GM12891 (cell line): ENCODE results near the gene NT5DC2.

ENCODE experiments used
- DNase-seq: peaks from one replicate; pipeline ENCODE4 v3.0.0; 2011; ENCODE audit warnings: low spot score; ENCODE audit not compliant: insufficient read length
- FAIRE-seq: peaks from 2 replicates; lab custom pipeline; 2011; peaks lifted over from hg19 to GRCh38; lab: Jason Lieb, UNC
- PAX5 ChIP-seq: IDR thresholded peaks from 2 replicates; pipeline ENCODE4 v1.6.1; 2011; ENCODE audit warnings: low read length, moderate library complexity, mild to moderate bottlenecking; ENCODE audit not compliant: insufficient read depth, severe bottlenecking
- POLR2A ChIP-seq: IDR thresholded peaks from 2 replicates; pipeline ENCODE4 v1.6.1; 2011; ENCODE audit warnings: low read depth, low read length, control low read depth
- POLR2AphosphoS5 ChIP-seq: IDR thresholded peaks from 2 replicates; pipeline ENCODE4 v1.6.1; 2011; ENCODE audit warnings: low read depth, low read length, control low read depth
- POU2F2 ChIP-seq: IDR thresholded peaks from 2 replicates; pipeline ENCODE4 v1.6.1; 2011; ENCODE audit warnings: low read depth, mild to moderate bottlenecking, control low read depth, low read length, moderate library complexity
- SPI1 ChIP-seq: IDR thresholded peaks from 2 replicates; pipeline ENCODE4 v1.6.1; 2011; ENCODE audit warnings: low read depth, low read length, control low read depth
- TAF1 ChIP-seq: IDR thresholded peaks from 2 replicates; pipeline ENCODE4 v1.6.1; 2011; ENCODE audit warnings: low read depth, low read length, control low read depth

The NT5DC2 gene

GRCh38 chr3:52525680-52526561, 7.7 kb downstream of the NT5DC2 start:
- TF ChIP-seq POLR2AphosphoS5: no peak
- no peak for TF ChIP-seq POU2F2
- TF ChIP-seq TAF1: no peak
- no peak for TF ChIP-seq SPI1
- no peak for TF ChIP-seq POLR2A
- no peak for TF ChIP-seq PAX5
- no peak for DNase-seq
- FAIRE-seq: no peak

GRCh38 chr3:52524752-52525679, 8.6 kb downstream of the NT5DC2 start:
- no peak for FAIRE-seq
- TF ChIP-seq POLR2AphosphoS5 (no peak), POLR2A (no peak), POU2F2 (no peak)
- DNase-seq: no peak

DNA sequence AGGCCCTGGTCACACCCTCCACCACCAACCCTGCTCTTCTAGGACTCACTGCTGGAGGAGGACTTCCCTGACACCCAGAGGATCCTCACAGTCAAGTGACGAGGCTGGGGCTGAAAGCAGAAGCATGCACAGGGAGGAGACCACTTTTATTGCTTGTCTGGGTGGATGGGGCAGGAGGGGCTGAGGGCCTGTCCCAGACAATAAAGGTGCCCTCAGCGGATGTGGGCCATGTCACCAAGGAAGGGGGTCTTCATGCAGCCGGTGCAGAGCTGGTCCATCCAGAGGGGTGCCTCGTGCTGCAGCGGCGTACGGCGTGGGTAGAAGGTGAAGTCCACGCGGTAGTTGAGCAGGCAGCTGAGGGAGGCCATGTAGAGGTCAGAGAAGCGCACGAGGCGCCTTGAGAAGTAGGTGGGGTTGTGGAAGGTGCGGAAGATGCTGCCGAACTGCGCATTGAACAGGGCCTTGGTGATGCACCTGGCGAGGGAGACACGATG, 9.4 kb downstream of the NT5DC2 start:
- DNase-seq (no peak), FAIRE-seq (no peak)
- TF ChIP-seq POU2F2: no peak

DNA sequence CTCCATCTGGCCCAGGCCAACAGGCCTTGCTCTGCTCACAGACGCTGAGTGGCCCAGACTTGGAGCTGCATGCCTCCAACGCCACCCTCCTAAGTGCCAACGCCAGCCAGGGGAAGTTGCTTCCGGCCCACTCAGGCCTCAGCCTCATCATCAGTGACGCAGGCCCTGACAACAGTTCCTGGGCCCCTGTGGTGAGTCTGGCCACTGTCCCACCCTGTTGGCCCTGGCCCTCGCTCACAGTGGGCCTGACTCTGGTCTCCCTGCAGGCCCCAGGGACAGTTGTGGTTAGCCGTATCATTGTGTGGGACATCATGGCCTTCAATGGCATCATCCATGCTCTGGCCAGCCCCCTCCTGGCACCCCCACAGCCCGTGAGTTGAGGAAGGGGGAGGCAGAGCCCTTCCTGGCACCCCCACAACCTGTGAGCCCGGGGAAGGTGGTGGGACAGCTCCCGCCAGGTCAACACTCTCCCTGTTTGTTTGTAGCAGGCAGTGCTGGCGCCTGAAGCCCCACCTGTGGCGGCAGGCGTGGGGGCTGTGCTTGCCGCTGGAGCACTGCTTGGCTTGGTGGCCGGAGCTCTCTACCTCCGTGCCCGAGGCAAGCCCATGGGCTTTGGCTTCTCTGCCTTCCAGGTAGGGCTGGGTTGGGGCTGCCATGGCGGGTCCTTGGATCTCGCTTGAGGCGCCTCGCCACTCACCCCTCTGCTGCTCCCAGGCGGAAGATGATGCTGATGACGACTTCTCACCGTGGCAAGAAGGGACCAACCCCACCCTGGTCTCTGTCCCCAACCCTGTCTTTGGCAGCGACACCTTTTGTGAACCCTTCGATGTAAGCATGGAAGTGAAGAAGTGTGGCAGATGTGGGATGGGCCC, 10.0 kb downstream of the NT5DC2 start:
- FAIRE-seq (no peak), DNase-seq (no peak)
- no peak for TF ChIP-seq POU2F2
- no peak for TF ChIP-seq TAF1
- no peak for TF ChIP-seq POLR2A
- TF ChIP-seq PAX5: no peak
- no peak for TF ChIP-seq POLR2AphosphoS5
- TF ChIP-seq SPI1: no peak

GRCh38 chr3:52522651-52523251, 10.9 kb downstream of the NT5DC2 start:
- no peak for FAIRE-seq
- no peak for DNase-seq
- no peak for TF ChIP-seq SPI1
- no peak for TF ChIP-seq POLR2A
- no peak for TF ChIP-seq PAX5
- TF ChIP-seq TAF1: no peak
- no peak for TF ChIP-seq POLR2AphosphoS5
- no peak for TF ChIP-seq POU2F2

DNA sequence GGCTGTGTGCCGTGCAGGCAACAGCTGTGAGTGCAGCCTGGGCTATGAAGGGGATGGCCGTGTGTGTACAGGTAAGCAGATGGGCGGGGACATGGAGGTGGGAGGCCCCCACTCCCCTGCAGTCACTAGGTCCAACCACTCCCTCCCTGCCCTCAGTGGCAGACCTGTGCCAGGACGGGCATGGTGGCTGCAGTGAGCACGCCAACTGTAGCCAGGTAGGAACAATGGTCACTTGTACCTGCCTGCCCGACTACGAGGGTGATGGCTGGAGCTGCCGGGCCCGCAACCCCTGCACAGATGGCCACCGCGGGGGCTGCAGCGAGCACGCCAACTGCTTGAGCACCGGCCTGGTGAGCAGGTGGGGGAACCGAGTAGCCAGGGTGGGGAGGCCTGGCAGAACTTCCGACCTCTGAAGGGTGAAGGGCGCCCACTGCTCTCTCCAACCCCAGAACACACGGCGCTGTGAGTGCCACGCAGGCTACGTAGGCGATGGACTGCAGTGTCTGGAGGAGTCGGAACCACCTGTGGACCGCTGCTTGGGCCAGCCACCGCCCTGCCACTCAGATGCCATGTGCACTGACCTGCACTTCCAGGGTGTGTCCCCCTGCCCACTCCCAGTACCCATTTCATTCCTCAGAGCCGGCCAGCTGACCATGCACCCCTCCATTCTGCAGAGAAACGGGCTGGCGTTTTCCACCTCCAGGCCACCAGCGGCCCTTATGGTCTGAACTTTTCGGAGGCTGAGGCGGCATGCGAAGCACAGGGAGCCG, 11.6 kb downstream of the NT5DC2 start:
- TF ChIP-seq POLR2AphosphoS5 (no peak), SPI1 (no peak), POU2F2 (no peak), PAX5 (no peak), POLR2A (no peak), TAF1 (no peak)
- DNase-seq (no peak), FAIRE-seq (no peak)

DNA sequence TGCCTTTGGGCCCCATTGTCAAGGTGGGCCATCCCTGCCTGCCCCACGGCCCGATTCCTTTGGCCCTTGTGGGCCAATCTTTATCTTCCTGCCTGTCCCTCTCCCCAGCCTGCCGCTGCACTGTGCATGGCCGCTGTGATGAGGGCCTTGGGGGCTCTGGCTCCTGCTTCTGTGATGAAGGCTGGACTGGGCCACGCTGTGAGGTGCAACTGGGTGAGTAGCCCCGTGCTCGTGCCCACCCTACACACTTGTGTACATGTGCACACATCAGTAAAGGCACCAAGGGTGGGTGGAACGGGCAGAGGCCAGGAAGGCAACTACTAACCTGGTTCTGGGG, 12.2 kb downstream of the NT5DC2 start:
- FAIRE-seq: no peak
- DNase-seq: no peak
- TF ChIP-seq SPI1 (no peak), PAX5 (no peak), POLR2AphosphoS5 (no peak), POLR2A (no peak), TAF1 (no peak), POU2F2 (no peak)

DNA sequence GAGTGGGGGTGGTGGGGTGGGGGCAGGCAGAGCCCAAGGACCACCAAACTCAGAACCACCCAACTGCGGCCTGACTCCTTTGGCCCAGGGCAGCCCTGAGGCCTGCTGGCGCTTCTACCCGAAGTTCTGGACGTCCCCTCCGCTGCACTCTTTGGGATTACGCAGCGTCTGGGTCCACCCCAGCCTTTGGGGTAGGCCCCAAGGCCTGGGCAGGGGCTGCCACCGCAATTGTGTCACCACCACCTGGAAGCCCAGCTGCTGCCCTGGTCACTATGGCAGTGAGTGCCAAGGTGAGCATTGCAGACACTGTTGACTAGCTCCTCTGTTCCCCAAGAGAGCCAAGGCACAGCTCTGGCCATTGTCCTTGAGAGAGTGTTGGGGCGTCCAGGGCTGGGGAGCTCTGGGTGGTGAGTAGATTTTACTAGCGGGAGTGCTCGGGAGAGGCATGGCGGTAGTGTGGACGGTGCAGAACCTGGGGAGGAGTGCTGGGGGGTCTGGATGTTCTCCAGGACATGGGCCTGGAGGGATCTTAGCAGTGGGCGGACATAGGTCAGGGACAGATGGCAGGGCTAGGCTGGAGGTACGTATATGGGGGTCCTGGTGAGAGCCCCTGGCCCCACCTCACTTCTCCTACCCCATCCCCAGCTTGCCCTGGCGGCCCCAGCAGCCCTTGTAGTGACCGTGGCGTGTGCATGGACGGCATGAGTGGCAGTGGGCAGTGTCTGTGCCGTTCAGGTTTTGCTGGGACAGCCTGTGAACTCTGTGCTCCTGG, 12.8 kb downstream of the NT5DC2 start:
- no peak for FAIRE-seq
- no peak for TF ChIP-seq TAF1
- TF ChIP-seq SPI1: no peak
- DNase-seq: no peak
